NCI-H510A (cell line): Measurements from ENCODE around the gene TSPAN5.

ENCODE experiments used
- DNase-seq: peaks from one replicate; lab custom pipeline; 2025; lab: John Stamatoyannopoulos, UW

TSPAN5 gene

GRCh38 chr4:98517218-98518021, 141.0 kb downstream of the TSPAN5 start:
- no peak for DNase-seq

- no peak for DNase-seq
Measured at GRCh38 chr4:98516441-98517217, 141.8 kb downstream of the TSPAN5 start.

- DNase-seq, result no peak
Measured at GRCh38 chr4:98516042-98516440, 142.4 kb downstream of the TSPAN5 start.

- no peak for DNase-seq
Measured at GRCh38 chr4:98515470-98515809, 143.0 kb downstream of the TSPAN5 start.

- no peak for DNase-seq
Measured at GRCh38 chr4:98514741-98515469, 143.5 kb downstream of the TSPAN5 start.

- no peak for DNase-seq
Measured at GRCh38 chr4:98512918-98513317, 145.5 kb downstream of the TSPAN5 start.

- DNase-seq, result no peak
Measured at GRCh38 chr4:98510757-98511517, 147.5 kb downstream of the TSPAN5 start.

- no peak for DNase-seq
Measured at GRCh38 chr4:98510340-98510739, 148.1 kb downstream of the TSPAN5 start.

- DNase-seq, result no peak
Measured at GRCh38 chr4:98509721-98510120, 148.7 kb downstream of the TSPAN5 start.

- no peak for DNase-seq
Measured at GRCh38 chr4:98508829-98509598, 149.4 kb downstream of the TSPAN5 start.

GRCh38 chr4:98508248-98508647, 150.2 kb downstream of the TSPAN5 start:
- DNase-seq, result no peak

- DNase-seq, result no peak
Measured at GRCh38 chr4:98507299-98507698, 151.1 kb downstream of the TSPAN5 start.

- no peak for DNase-seq
Measured at GRCh38 chr4:98506462-98507132, 151.8 kb downstream of the TSPAN5 start.

GRCh38 chr4:98505992-98506391, 152.4 kb downstream of the TSPAN5 start:
- no peak for DNase-seq

GRCh38 chr4:98504091-98504490, 154.3 kb downstream of the TSPAN5 start:
- DNase-seq, result no peak

- no peak for DNase-seq
Measured at GRCh38 chr4:98503676-98504075, 154.7 kb downstream of the TSPAN5 start.

GRCh38 chr4:98502624-98503023, 155.8 kb downstream of the TSPAN5 start:
- DNase-seq, result no peak

GRCh38 chr4:98502031-98502430, 156.4 kb downstream of the TSPAN5 start:
- no peak for DNase-seq

GRCh38 chr4:98501383-98501782, 157.0 kb downstream of the TSPAN5 start:
- DNase-seq, result no peak

GRCh38 chr4:98498774-98499173, 159.6 kb downstream of the TSPAN5 start:
- DNase-seq, result no peak
